Caco-2 (cell line): ENCODE results near the gene CDK11B. TPM values are rescaled to one million over a fixed set of nuclear protein-coding genes. Genes with fewer than 3 reads are reported as not detected.

Source experiments
- BruUV-seq: library from RNA; stranded (reverse); fragments of 400-500 nt; replicated peaks from 2 replicates; lab custom pipeline; 2021; lab: Mats Ljungman, UMichigan
- CTCF ChIA-PET: fragments of 300-600 bp; sonication (Branson Sonifier 250); formaldehyde crosslinking; loops from one replicate; lab custom pipeline; 2022; ENCODE audit warnings: antibody characterized with exemption; lab: Charles Lee
- POLR2A ChIA-PET: fragments of 300-600 bp; sonication (Branson Sonifier 250); formaldehyde crosslinking; loops from one replicate; lab custom pipeline; 2022; ENCODE audit warnings: antibody characterized with exemption; lab: Charles Lee
- DNase-seq, 2 experiments: peaks; one replicate each; pipeline versions ENCODE4 v3.0.0 to v3.0.0-alpha.2; 2020 to 2022
- H3K27me3 ChIP-seq: replicated peaks from 2 replicates; pipeline ENCODE4 v1.6.0; 2011; ENCODE audit warnings: low read length; ENCODE audit not compliant: control insufficient read depth, insufficient read depth
- H3K36me3 ChIP-seq: 2 replicates; pipeline ENCODE4 v1.5.1; 2011; ENCODE audit warnings: low read length; ENCODE audit not compliant: control insufficient read depth, insufficient read depth
- H3K4me1 ChIP-seq: fragments of 250-450 bp; sonication (Bioruptor Pico); 2 replicates; pipeline ENCODE4 v1.5.1; 2020; ENCODE audit warnings: mild to moderate bottlenecking
- H3K4me3 ChIP-seq: 2 replicates; pipeline ENCODE4 v1.5.1; 2011; ENCODE audit warnings: low read depth, mild to moderate bottlenecking, control low read depth, low read length
- H3K9me3 ChIP-seq: fragments of 250-450 bp; sonication (Bioruptor Pico); 2 replicates; pipeline ENCODE4 v1.5.1; 2020; ENCODE audit warnings: mild to moderate bottlenecking, moderate library complexity
- H3K27ac Mint-ChIP-seq: one replicate; pipeline ENCODE4 v1.8.0; 2022; ENCODE audit warnings: mixed read lengths; ENCODE audit not compliant: unreplicated experiment
- H3K27me3 Mint-ChIP-seq: one replicate; pipeline ENCODE4 v1.8.0; 2022; ENCODE audit warnings: mixed read lengths; ENCODE audit not compliant: insufficient read depth, unreplicated experiment
- H3K36me3 Mint-ChIP-seq: one replicate; pipeline ENCODE4 v1.8.0; 2022; ENCODE audit warnings: mild to moderate bottlenecking, mixed read lengths; ENCODE audit not compliant: insufficient read depth, unreplicated experiment
- H3K4me1 Mint-ChIP-seq: one replicate; pipeline ENCODE4 v1.8.0; 2022; ENCODE audit warnings: low read depth, mixed read lengths; ENCODE audit not compliant: unreplicated experiment
- H3K4me3 Mint-ChIP-seq: one replicate; pipeline ENCODE4 v1.8.0; 2022; ENCODE audit warnings: mild to moderate bottlenecking, moderate library complexity, mixed read lengths; ENCODE audit not compliant: unreplicated experiment
- H3K9me3 Mint-ChIP-seq: one replicate; pipeline ENCODE4 v1.8.0; 2022; ENCODE audit warnings: mixed read lengths; ENCODE audit not compliant: unreplicated experiment
- intact Hi-C: fragments of 100-400 bp; cut with micrococcal nuclease; formaldehyde crosslinking; loops from one replicate; pipeline ENCODE4 v1.10.0; 2022; ENCODE audit not compliant: unreplicated experiment
- total RNA-seq: library from RNA; stranded (reverse); gene quantifications from 2 replicates; pipeline ENCODE4 v1.2.3, GENCODE V29; 2022
- TF ChIP-seq, protein P1 (sequence below), 2 experiments: fragments of 200-600 bp in 1 of 2; IDR thresholded peaks; 1 replicate in 1 of 2; 2 replicates in 1 of 2; pipeline versions ENCODE4 v1.5.1 to v1.8.0; 2011 to 2022; ENCODE audit warnings: antibody characterized with exemption in 1 of 2, control low read depth in 1 of 2, inconsistent platforms in 1 of 2, low read depth in 1 of 2, low read length in 1 of 2, mild to moderate bottlenecking in 1 of 2, moderate library complexity in 1 of 2; ENCODE audit not compliant: insufficient read depth in 1 of 2, severe bottlenecking in 1 of 2, unreplicated experiment in 1 of 2

The CDK11B gene
- total RNA-seq, 1 experiment from 2014 or later, result 30.2 TPM

DNA sequence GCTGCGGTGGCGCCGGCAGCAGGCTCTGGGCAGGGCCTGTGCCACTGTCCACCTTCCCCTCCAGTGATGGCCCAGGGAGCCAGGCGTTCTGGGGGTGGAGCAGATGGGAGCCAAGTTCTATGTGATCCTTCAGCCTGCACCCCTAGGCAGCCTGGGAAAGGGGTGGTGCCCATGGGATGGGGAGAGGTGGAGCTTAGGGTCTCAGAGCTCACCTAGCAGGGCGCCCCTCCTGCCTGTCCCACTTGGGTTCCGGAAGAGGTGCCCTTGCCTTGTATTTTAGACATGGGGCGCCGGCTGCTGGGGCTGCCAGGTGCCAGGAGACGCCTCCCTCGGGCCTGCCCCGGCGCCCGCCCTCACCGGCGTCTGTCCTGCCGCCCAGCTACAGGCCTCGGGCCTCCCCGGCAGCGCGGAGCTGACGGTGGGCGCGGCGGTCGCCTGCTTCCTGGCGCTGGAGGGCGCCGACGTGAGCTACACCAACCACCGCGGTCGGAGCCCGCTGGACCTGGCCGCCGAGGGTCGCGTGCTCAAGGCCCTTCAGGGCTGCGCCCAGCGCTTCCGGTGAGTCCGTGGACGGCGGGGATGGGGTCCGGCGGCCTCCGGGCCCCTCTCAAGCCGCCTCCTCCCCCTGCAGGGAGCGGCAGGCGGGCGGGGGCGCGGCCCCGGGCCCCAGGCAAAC is 29.9 kb downstream of the CDK11B start:
- no peaks in the 10 kb centered on the region for H3K36me3 ChIP-seq
- TF ChIP-seq, protein P1, sequence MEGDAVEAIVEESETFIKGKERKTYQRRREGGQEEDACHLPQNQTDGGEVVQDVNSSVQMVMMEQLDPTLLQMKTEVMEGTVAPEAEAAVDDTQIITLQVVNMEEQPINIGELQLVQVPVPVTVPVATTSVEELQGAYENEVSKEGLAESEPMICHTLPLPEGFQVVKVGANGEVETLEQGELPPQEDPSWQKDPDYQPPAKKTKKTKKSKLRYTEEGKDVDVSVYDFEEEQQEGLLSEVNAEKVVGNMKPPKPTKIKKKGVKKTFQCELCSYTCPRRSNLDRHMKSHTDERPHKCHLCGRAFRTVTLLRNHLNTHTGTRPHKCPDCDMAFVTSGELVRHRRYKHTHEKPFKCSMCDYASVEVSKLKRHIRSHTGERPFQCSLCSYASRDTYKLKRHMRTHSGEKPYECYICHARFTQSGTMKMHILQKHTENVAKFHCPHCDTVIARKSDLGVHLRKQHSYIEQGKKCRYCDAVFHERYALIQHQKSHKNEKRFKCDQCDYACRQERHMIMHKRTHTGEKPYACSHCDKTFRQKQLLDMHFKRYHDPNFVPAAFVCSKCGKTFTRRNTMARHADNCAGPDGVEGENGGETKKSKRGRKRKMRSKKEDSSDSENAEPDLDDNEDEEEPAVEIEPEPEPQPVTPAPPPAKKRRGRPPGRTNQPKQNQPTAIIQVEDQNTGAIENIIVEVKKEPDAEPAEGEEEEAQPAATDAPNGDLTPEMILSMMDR (IDR thresholded peaks at IDR 0.05; ENCODE audit: insufficient read depth in 1 of 2, low read depth in 1 of 2, low read length in 1 of 2, severe bottlenecking in 1 of 2, unreplicated experiment in 1 of 2), result no peak
- H3K4me3 ChIP-seq, result no peak overlapping the region
- intact Hi-C loops, result no loop called here
- ChIA-PET CTCF (no interaction called here), POLR2A (no interaction called here)
- Mint-ChIP-seq H3K27me3 (no peaks in the 10 kb centered on the region), H3K27ac (no peak overlapping the region), H3K4me3 (no peak overlapping the region), H3K4me1 (no peaks in the 10 kb centered on the region), H3K36me3 (peaks cover 13% of the 10 kb centered on the region), H3K9me3 (no peaks in the 10 kb centered on the region)
- BruUV-seq, result no TSS peak
- no peaks in the 10 kb centered on the region for H3K27me3 ChIP-seq
- H3K9me3 ChIP-seq, result no peaks in the 10 kb centered on the region
- DNase-seq, result no peak
- H3K4me1 ChIP-seq, result no peaks in the 10 kb centered on the region

- H3K9me3 ChIP-seq, result no peaks in the 10 kb centered on the region
- Mint-ChIP-seq H3K4me3 (no peak overlapping the region), H3K36me3 (peaks cover 13% of the 10 kb centered on the region), H3K4me1 (no peaks in the 10 kb centered on the region), H3K27ac (no peak overlapping the region), H3K27me3 (no peaks in the 10 kb centered on the region), H3K9me3 (no peaks in the 10 kb centered on the region)
- TF ChIP-seq, protein P1 (IDR thresholded peaks at IDR 0.05; ENCODE audit: insufficient read depth in 1 of 2, low read depth in 1 of 2, low read length in 1 of 2, severe bottlenecking in 1 of 2, unreplicated experiment in 1 of 2), result no peak
- no peaks in the 10 kb centered on the region for H3K27me3 ChIP-seq
- ChIA-PET POLR2A (no interaction called here), CTCF (no interaction called here)
- H3K4me1 ChIP-seq, result no peaks in the 10 kb centered on the region
- H3K4me3 ChIP-seq, result no peak overlapping the region
- BruUV-seq, result no TSS peak
- intact Hi-C loops, result no loop called here
- no peaks in the 10 kb centered on the region for H3K36me3 ChIP-seq
- no peak for DNase-seq
Measured at GRCh38 chr1:1627829-1628753, 30.7 kb downstream of the CDK11B start.

DNA sequence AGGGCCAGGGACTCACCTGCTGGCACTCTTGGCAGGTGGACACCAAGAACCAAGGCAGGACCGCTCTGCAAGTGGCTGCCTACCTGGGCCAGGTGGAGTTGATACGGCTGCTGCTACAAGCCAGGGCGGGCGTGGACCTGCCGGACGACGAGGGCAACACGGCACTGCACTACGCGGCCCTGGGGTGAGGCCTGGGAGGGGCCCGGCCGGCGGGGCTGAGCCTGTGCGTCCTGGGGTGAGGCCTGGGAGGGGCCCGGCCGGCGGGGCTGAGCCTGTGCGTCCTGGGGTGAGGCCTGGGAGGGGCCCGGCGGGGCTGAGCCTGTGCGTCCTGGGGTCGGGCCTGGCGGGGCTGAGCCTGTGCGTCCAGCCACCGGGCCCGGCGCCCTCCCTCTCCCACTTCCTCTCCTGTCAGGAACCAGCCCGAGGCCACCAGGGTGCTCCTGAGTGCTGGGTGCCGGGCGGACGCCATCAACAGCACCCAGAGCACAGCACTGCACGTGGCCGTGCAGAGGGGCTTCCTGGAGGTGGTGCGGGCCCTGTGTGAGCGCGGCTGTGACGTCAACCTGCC is 31.5 kb downstream of the CDK11B start:
- no peaks in the 10 kb centered on the region for H3K9me3 ChIP-seq
- Mint-ChIP-seq H3K27ac (no peak overlapping the region), H3K4me1 (no peaks in the 10 kb centered on the region), H3K9me3 (no peaks in the 10 kb centered on the region), H3K4me3 (no peak overlapping the region), H3K36me3 (peaks cover 13% of the 10 kb centered on the region), H3K27me3 (no peaks in the 10 kb centered on the region)
- DNase-seq, result no peak
- H3K36me3 ChIP-seq, result no peaks in the 10 kb centered on the region
- H3K4me3 ChIP-seq, result no peak overlapping the region
- TF ChIP-seq, protein P1 (IDR thresholded peaks at IDR 0.05; ENCODE audit: insufficient read depth in 1 of 2, low read depth in 1 of 2, low read length in 1 of 2, severe bottlenecking in 1 of 2, unreplicated experiment in 1 of 2), result no peak
- CTCF ChIA-PET, result no interaction called here
- no peaks in the 10 kb centered on the region for H3K27me3 ChIP-seq
- H3K4me1 ChIP-seq, result no peaks in the 10 kb centered on the region
- POLR2A ChIA-PET, result no interaction called here
- no TSS peak for BruUV-seq
- intact Hi-C loops, result no loop called here
